Prostate gland (tissue), 2 donors: ENCODE measurements around the gene HPCA. TPM values are rescaled to one million over a fixed set of nuclear protein-coding genes. Genes with fewer than 3 reads are reported as not detected.

Experiments used
- DNase-seq: peaks from one replicate; pipeline ENCODE4 v3.0.0-alpha.2; 2019; ENCODE audit warnings: low spot score
- H3K27ac ChIP-seq, 2 donors: fragments of 200-600 bp; sonication (generic); 2 replicates each; pipeline ENCODE4 v1.5.1; 2017 to 2019
- H3K27me3 ChIP-seq: fragments of 200-600 bp; sonication (generic); replicated peaks from 2 replicates; pipeline ENCODE4 v1.5.1; 2019; ENCODE audit not compliant: insufficient read depth
- H3K36me3 ChIP-seq, 2 donors: fragments of 200-600 bp; sonication (generic); 1 replicate in 1 of 2; 2 replicates in 1 of 2; pipeline versions ENCODE4 v1.5.1 to v1.8.1; 2017 to 2019
- H3K4me1 ChIP-seq: fragments of 200-600 bp; sonication (generic); replicated peaks from 2 replicates; pipeline ENCODE4 v1.5.1; 2019
- H3K4me3 ChIP-seq, 2 donors: fragments of 200-600 bp; sonication (generic); 2 replicates each; pipeline ENCODE4 v1.5.1; 2017 to 2019
- H3K9me3 ChIP-seq: fragments of 200-600 bp; sonication (generic); 2 replicates; pipeline ENCODE4 v1.5.1; 2017
- POLR2A ChIP-seq: fragments of 450-650 bp; IDR thresholded peaks from one replicate; pipeline ENCODE4 v1.6.1; 2016; ENCODE audit warnings: antibody characterized with exemption, mild to moderate bottlenecking
- POLR2AphosphoS5 ChIP-seq: sonication (generic); formaldehyde crosslinking; IDR thresholded peaks from one replicate; pipeline ENCODE4 v1.6.1; 2017; ENCODE audit warnings: antibody characterized with exemption
- WGBS: methylation state at CpG from one replicate; pipeline ENCODE4 v1.1.5; 2018; 5-methylcytosine and 5-hydroxymethylcytosine counted together
- intact Hi-C: fragments of 100-400 bp; cut with DNase I; formaldehyde crosslinking; loops from one replicate; pipeline ENCODE4 v1.14.2; 2022
- total RNA-seq, 2 donors: library from RNA; depleted of rRNA; stranded (reverse); fragments of >200 nt; gene quantifications; one replicate each; pipeline ENCODE4 v1.1.0, GENCODE V29; 2016
- TF ChIP-seq, protein P1 (sequence below), 4 experiments: fragments of 200-600 bp in 2 of 4; fragments of 450-650 bp in 2 of 4; sonication (generic) in 2 of 4; IDR thresholded peaks; 1 replicate in 3 of 4; 2 replicates in 1 of 4; pipeline ENCODE4 v1.5.1; 2016 to 2019; ENCODE audit warnings: antibody characterized with exemption in 4 of 4, mild to moderate bottlenecking in 2 of 4, moderate library complexity in 2 of 4

The HPCA gene
- total RNA-seq, 2 donors from 2014 or later = 1.6 TPM; not detected in 1

DNA sequence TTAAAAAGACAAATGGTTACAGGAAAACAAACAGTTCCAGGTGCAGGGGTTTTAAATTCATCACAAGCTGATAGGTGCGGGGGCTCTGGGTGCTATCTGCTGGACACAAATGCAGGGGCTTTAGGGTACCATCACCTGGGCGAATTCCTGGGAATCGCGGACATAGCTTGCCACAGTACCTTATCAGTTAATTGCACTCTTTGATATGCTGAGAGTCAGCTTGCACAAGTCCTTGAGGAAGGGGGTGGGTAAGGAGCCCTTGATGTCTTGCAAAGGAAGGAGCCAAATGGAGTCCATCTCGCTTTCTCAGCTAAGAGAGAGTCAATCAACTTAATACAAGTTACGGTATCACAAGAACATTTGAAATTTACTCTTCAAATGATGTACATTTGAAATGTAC is 40.3 kb downstream of the HPCA start:
- TF ChIP-seq POLR2A (no peak), POLR2AphosphoS5 (no peak)
- TF ChIP-seq, protein P1, sequence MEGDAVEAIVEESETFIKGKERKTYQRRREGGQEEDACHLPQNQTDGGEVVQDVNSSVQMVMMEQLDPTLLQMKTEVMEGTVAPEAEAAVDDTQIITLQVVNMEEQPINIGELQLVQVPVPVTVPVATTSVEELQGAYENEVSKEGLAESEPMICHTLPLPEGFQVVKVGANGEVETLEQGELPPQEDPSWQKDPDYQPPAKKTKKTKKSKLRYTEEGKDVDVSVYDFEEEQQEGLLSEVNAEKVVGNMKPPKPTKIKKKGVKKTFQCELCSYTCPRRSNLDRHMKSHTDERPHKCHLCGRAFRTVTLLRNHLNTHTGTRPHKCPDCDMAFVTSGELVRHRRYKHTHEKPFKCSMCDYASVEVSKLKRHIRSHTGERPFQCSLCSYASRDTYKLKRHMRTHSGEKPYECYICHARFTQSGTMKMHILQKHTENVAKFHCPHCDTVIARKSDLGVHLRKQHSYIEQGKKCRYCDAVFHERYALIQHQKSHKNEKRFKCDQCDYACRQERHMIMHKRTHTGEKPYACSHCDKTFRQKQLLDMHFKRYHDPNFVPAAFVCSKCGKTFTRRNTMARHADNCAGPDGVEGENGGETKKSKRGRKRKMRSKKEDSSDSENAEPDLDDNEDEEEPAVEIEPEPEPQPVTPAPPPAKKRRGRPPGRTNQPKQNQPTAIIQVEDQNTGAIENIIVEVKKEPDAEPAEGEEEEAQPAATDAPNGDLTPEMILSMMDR (IDR thresholded peaks at IDR 0.05) = no peak
- Histone ChIP-seq H3K9me3 (no peaks in the 10 kb centered on the region), H3K27me3 (no peaks in the 10 kb centered on the region), H3K27ac (no peak overlapping the region), H3K4me1 (no peaks in the 10 kb centered on the region), H3K36me3 (no peaks in the 10 kb centered on the region), H3K4me3 (no peak overlapping the region)
- WGBS = 89% methylated on average over 6 of the region's 6 CpGs
- DNase-seq = no peak
- intact Hi-C loops = no loop called here

DNA sequence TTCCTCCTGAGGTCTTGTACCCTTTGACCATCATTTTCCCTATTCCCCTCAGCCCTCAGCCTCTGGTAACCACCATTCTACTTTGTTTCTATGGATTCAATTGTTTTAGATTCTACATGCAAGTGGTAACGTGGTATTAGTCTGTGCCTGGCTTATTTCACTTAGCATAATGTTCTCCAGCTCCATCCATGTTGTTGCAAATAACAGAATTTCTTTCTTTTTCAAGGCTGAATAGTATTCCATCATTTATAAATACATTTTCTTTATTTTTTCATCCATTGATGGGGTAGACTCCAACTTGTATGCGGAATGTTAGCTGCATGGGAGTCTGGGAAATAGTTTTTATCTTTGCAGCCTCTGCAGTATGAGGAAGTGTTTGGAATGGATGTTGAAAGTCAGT is 41.1 kb downstream of the HPCA start:
- Histone ChIP-seq H3K27ac (no peak overlapping the region), H3K4me1 (no peaks in the 10 kb centered on the region), H3K9me3 (no peaks in the 10 kb centered on the region), H3K4me3 (no peak overlapping the region), H3K36me3 (no peaks in the 10 kb centered on the region), H3K27me3 (no peaks in the 10 kb centered on the region)
- WGBS = 98% methylated on average over 2 of the region's 2 CpGs
- DNase-seq = no peak
- intact Hi-C loops = no loop called here
- no peak for TF ChIP-seq POLR2AphosphoS5
- no peak for TF ChIP-seq POLR2A
- TF ChIP-seq, protein P1 (IDR thresholded peaks at IDR 0.05) = no peak

DNA sequence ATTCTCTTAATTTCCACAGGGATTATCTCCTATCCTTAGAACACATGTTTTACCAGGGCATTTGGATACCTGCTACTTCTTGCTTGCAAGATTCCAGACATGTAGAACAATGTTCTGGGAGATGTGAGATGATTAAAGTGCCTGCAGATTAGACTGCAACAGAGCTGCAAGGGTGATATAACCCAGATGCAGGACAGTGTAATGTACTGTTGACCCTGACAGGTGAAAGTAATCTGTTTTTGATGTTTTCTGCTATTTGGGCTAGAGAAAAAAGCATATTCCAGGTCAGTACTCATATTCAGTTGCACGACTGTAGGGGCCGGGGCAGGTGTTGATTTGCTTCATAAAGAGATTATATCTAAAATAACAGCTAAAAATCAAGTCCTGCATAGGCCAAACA is 42.0 kb downstream of the HPCA start:
- no peaks in the 10 kb centered on the region for H3K36me3 ChIP-seq
- H3K27ac ChIP-seq = no peak overlapping the region
- no peaks in the 10 kb centered on the region for H3K9me3 ChIP-seq
- DNase-seq = no peak
- intact Hi-C loops = no loop called here
- no peaks in the 10 kb centered on the region for H3K4me1 ChIP-seq
- H3K4me3 ChIP-seq = no peak overlapping the region
- no peaks in the 10 kb centered on the region for H3K27me3 ChIP-seq
- no peak for TF ChIP-seq POLR2A
- TF ChIP-seq, protein P1 (IDR thresholded peaks at IDR 0.05) = no peak
- no peak for TF ChIP-seq POLR2AphosphoS5
- 78% methylated on average over 2 of the region's 2 CpGs for WGBS

DNA sequence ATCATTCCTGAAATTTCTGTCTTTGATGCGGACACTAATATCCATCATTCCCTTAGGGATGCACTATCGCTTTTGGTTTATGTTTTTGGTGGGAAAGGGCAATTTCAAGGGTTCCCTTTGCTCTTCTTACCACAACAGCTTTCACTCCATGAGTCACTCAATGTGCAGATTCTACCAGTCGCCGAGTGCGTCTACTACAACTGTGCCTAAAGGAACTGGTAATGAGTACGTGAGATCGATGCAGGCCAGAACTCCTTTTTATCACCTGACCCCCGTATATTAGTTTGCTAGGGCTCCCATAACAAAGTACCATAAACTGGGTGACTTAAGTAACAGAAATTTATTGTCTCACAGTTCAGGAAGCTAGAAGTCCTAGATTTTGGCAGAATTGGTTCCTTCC is 42.4 kb downstream of the HPCA start:
- Histone ChIP-seq H3K4me3 (no peak overlapping the region), H3K4me1 (no peaks in the 10 kb centered on the region), H3K9me3 (no peaks in the 10 kb centered on the region), H3K36me3 (no peaks in the 10 kb centered on the region), H3K27me3 (no peaks in the 10 kb centered on the region), H3K27ac (no peak overlapping the region)
- TF ChIP-seq, protein P1 (IDR thresholded peaks at IDR 0.05) = no peak
- no peak for TF ChIP-seq POLR2AphosphoS5
- TF ChIP-seq POLR2A = no peak
- intact Hi-C loops = no loop called here
- no peak for DNase-seq
- WGBS = 84% methylated on average over 8 of the region's 8 CpGs

DNA sequence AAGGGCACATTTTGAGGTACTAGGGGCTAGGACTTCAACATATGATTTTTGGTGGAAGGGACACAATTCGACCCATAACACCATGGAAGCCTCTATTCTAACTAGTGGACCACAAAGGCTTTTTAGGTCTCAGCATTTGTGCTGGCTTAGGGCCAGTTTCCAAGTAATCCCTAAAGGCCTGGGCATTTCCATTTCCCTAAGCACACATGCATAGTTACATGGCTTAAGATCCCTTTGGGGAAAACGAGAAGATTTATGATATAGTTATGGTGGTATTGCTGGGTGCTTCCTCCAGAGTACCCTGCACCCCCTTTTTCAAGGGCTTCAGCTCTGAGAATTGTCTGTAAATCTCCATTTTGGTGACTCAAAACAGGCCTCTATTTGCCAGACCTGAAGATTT is 43.1 kb downstream of the HPCA start:
- Histone ChIP-seq H3K4me3 (no peak overlapping the region), H3K4me1 (no peaks in the 10 kb centered on the region), H3K36me3 (no peaks in the 10 kb centered on the region), H3K27me3 (no peaks in the 10 kb centered on the region), H3K9me3 (no peaks in the 10 kb centered on the region), H3K27ac (no peak overlapping the region)
- 88% methylated on average over 2 of the region's 2 CpGs for WGBS
- intact Hi-C loops = no loop called here
- DNase-seq = no peak
- TF ChIP-seq POLR2A (no peak), POLR2AphosphoS5 (no peak)
- TF ChIP-seq, protein P1 (IDR thresholded peaks at IDR 0.05) = no peak
